ENCODE measurements around the gene LRRC4C.
"Not testable (repeated sequence)": the region's sequence is repeated elsewhere in the genome, so short reads cannot be mapped to it uniquely, and the experiment has no call there.

Gene LRRC4C

GRCh38 chr11:40686765-40687164, 772.7 kb downstream of the LRRC4C start:
- Mint-ChIP-seq H3K4me3 (no peak overlapping the region), H3K27me3 (no peaks in the 10 kb centered on the region), H3K4me1 (no peaks in the 10 kb centered on the region), H3K9me3 (peaks cover 0 to 6% of the 10 kb centered on the region in 2 donors), H3K27ac (no peak overlapping the region)
- ATAC-seq (no peak), DNase-seq (no peak)

GRCh38 chr11:40683010-40683409, 776.4 kb downstream of the LRRC4C start:
- no peak overlapping the region for H3K27ac Mint-ChIP-seq
- peaks cover 8 to 9% of the 10 kb centered on the region in 2 donors for H3K9me3 Mint-ChIP-seq
- no peak overlapping the region for H3K4me3 Mint-ChIP-seq
- no peaks in the 10 kb centered on the region for H3K4me1 Mint-ChIP-seq
- no peaks in the 10 kb centered on the region for H3K27me3 Mint-ChIP-seq
- ATAC-seq (no peak), DNase-seq (no peak)

- Mint-ChIP-seq H3K4me3 (no peak overlapping the region), H3K27me3 (no peaks in the 10 kb centered on the region), H3K9me3 (peaks cover 9 to 14% of the 10 kb centered on the region in 2 donors), H3K4me1 (no peaks in the 10 kb centered on the region), H3K27ac (no peak overlapping the region)
- DNase-seq (no peak), ATAC-seq (no peak)
Observed at GRCh38 chr11:40679276-40679675, 780.2 kb downstream of the LRRC4C start.

- peaks cover 18 to 37% of the 10 kb centered on the region in 2 donors for H3K9me3 Mint-ChIP-seq
Observed at GRCh38 chr11:40647295-40647694, 812.2 kb downstream of the LRRC4C start.

GRCh38 chr11:40642284-40642683, 817.2 kb downstream of the LRRC4C start:
- no peaks in the 10 kb centered on the region for H3K4me1 Mint-ChIP-seq
- H3K27ac Mint-ChIP-seq: no peak overlapping the region
- H3K4me3 Mint-ChIP-seq: no peak overlapping the region
- ATAC-seq (no peak), DNase-seq (no peak)
- peaks cover 19 to 34% of the 10 kb centered on the region in 2 donors for H3K9me3 Mint-ChIP-seq
- no peaks in the 10 kb centered on the region for H3K27me3 Mint-ChIP-seq

More at GRCh38 chr11:40647295-40647694, 812.2 kb downstream of the LRRC4C start:
- ATAC-seq: no peak
- H3K4me1 Mint-ChIP-seq: no peaks in the 10 kb centered on the region
- H3K27ac Mint-ChIP-seq: no peak overlapping the region
- no peak for DNase-seq
- no peaks in the 10 kb centered on the region for H3K27me3 Mint-ChIP-seq
- H3K4me3 Mint-ChIP-seq: no peak overlapping the region

GRCh38 chr11:40619654-40620053, 839.8 kb downstream of the LRRC4C start:
- H3K4me1 Mint-ChIP-seq: no peaks in the 10 kb centered on the region
- peaks cover 5 to 8% of the 10 kb centered on the region in 2 donors for H3K9me3 Mint-ChIP-seq
- DNase-seq (no peak), ATAC-seq (no peak)
- no peaks in the 10 kb centered on the region for H3K27me3 Mint-ChIP-seq
- H3K4me3 Mint-ChIP-seq: no peak overlapping the region
- no peak overlapping the region for H3K27ac Mint-ChIP-seq

- H3K27ac Mint-ChIP-seq: no peak overlapping the region
- H3K27me3 Mint-ChIP-seq: no peaks in the 10 kb centered on the region
- DNase-seq (no peak), ATAC-seq (no peak)
- H3K4me3 Mint-ChIP-seq: no peak overlapping the region
- peaks cover 40 to 64% of the 10 kb centered on the region in 2 donors for H3K9me3 Mint-ChIP-seq
- no peaks in the 10 kb centered on the region for H3K4me1 Mint-ChIP-seq
Observed at GRCh38 chr11:40606800-40607199, 852.7 kb downstream of the LRRC4C start.

GRCh38 chr11:40602866-40603552, 856.4 kb downstream of the LRRC4C start:
- DNase-seq (no peak), ATAC-seq (no peak)
- Mint-ChIP-seq H3K4me3 (no peak overlapping the region), H3K27me3 (no peaks in the 10 kb centered on the region), H3K27ac (no peak overlapping the region), H3K4me1 (no peaks in the 10 kb centered on the region), H3K9me3 (peaks cover 41 to 54% of the 10 kb centered on the region in 2 donors)

GRCh38 chr11:40597546-40598113, 861.8 kb downstream of the LRRC4C start:
- Mint-ChIP-seq H3K4me3 (no peak overlapping the region), H3K27ac (no peak overlapping the region), H3K4me1 (no peaks in the 10 kb centered on the region), H3K27me3 (no peaks in the 10 kb centered on the region), H3K9me3 (peaks cover 13 to 19% of the 10 kb centered on the region in 2 donors)
- no peak for ATAC-seq
- DNase-seq: no peak

- Mint-ChIP-seq H3K27ac (no peak overlapping the region), H3K4me3 (no peak overlapping the region), H3K4me1 (no peaks in the 10 kb centered on the region), H3K27me3 (no peaks in the 10 kb centered on the region), H3K9me3 (peaks cover 7 to 9% of the 10 kb centered on the region in 2 donors)
- no peak for ATAC-seq
- DNase-seq: no peak
Observed at GRCh38 chr11:40573254-40573891, 886.1 kb downstream of the LRRC4C start.

- H3K4me1 Mint-ChIP-seq: no peaks in the 10 kb centered on the region
- ATAC-seq (no peak), DNase-seq (no peak)
- no peak overlapping the region for H3K4me3 Mint-ChIP-seq
- no peak overlapping the region for H3K27ac Mint-ChIP-seq
- peaks cover 5 to 17% of the 10 kb centered on the region in 2 donors for H3K9me3 Mint-ChIP-seq
- no peaks in the 10 kb centered on the region for H3K27me3 Mint-ChIP-seq
Observed at GRCh38 chr11:40569947-40570531, 889.4 kb downstream of the LRRC4C start.

- Mint-ChIP-seq H3K27ac (no peak overlapping the region), H3K9me3 (peaks cover 9 to 19% of the 10 kb centered on the region in 2 donors)
Observed at GRCh38 chr11:40567392-40567791, 892.1 kb downstream of the LRRC4C start.

GRCh38 chr11:40544162-40544561, 915.3 kb downstream of the LRRC4C start:
- Mint-ChIP-seq H3K27me3 (no peaks in the 10 kb centered on the region), H3K9me3 (peaks cover 23 to 28% of the 10 kb centered on the region in 2 donors), H3K4me1 (no peaks in the 10 kb centered on the region), H3K27ac (no peak overlapping the region), H3K4me3 (no peak overlapping the region)
- DNase-seq: no peak
- no peak for ATAC-seq

More at GRCh38 chr11:40567392-40567791, 892.1 kb downstream of the LRRC4C start:
- ATAC-seq (no peak), DNase-seq (no peak)
- H3K27me3 Mint-ChIP-seq: no peaks in the 10 kb centered on the region
- no peaks in the 10 kb centered on the region for H3K4me1 Mint-ChIP-seq
- no peak overlapping the region for H3K4me3 Mint-ChIP-seq

GRCh38 chr11:40542821-40543220, 916.6 kb downstream of the LRRC4C start:
- Mint-ChIP-seq H3K9me3 (peaks cover 19 to 23% of the 10 kb centered on the region in 2 donors), H3K27ac (no peak overlapping the region)
- no peak for ATAC-seq

GRCh38 chr11:40537734-40538133, 921.7 kb downstream of the LRRC4C start:
- DNase-seq (no peak), ATAC-seq (no peak)
- Mint-ChIP-seq H3K27ac (no peak overlapping the region), H3K9me3 (peaks cover 10 to 16% of the 10 kb centered on the region in 2 donors), H3K27me3 (no peaks in the 10 kb centered on the region), H3K4me3 (no peak overlapping the region), H3K4me1 (no peaks in the 10 kb centered on the region)

More at GRCh38 chr11:40542821-40543220, 916.6 kb downstream of the LRRC4C start:
- H3K27me3 Mint-ChIP-seq: no peaks in the 10 kb centered on the region
- no peak for DNase-seq
- H3K4me3 Mint-ChIP-seq: no peak overlapping the region
- H3K4me1 Mint-ChIP-seq: no peaks in the 10 kb centered on the region

- H3K4me1 Mint-ChIP-seq, H3K4me3 Mint-ChIP-seq, DNase-seq, H3K9me3 Mint-ChIP-seq, ATAC-seq, H3K27ac Mint-ChIP-seq, H3K27me3 Mint-ChIP-seq: not testable (repeated sequence)
Observed at GRCh38 chr11:40522080-40522479, 937.4 kb downstream of the LRRC4C start.
